Calu3 (cell line): ENCODE measurements around the gene PRDX6. TPM values are rescaled to one million over a fixed set of nuclear protein-coding genes. Genes with fewer than 3 reads are reported as not detected.

Source experiments
- Bru-seq: library from RNA; stranded (reverse); fragments of 400-500 nt; gene quantifications from one replicate; lab custom pipeline; 2021; lab: Mats Ljungman, UMichigan
- BruChase-seq, 2 experiments: library from RNA; stranded (reverse); fragments of 400-500 nt; gene quantifications; one replicate each; lab custom pipeline; 2021; lab: Mats Ljungman, UMichigan
- BruUV-seq: library from RNA; stranded (reverse); fragments of 400-500 nt; replicated peaks from 2 replicates; lab custom pipeline; 2021; lab: Mats Ljungman, UMichigan
- CTCF ChIA-PET: fragments of 300-600 bp; sonication (Branson Sonifier 250); formaldehyde crosslinking; loops from one replicate; lab custom pipeline; 2022; ENCODE audit warnings: antibody characterized with exemption; lab: Charles Lee
- DNase-seq: peaks from one replicate; pipeline ENCODE4 v3.0.0; 2022
- H3K27ac Mint-ChIP-seq: one replicate; pipeline ENCODE4 v1.8.0; 2022; ENCODE audit warnings: mixed read lengths; ENCODE audit not compliant: unreplicated experiment
- H3K27me3 Mint-ChIP-seq: one replicate; pipeline ENCODE4 v1.8.0; 2022; ENCODE audit warnings: mixed read lengths; ENCODE audit not compliant: unreplicated experiment
- H3K36me3 Mint-ChIP-seq: one replicate; pipeline ENCODE4 v1.8.0; 2022; ENCODE audit warnings: mild to moderate bottlenecking, moderate library complexity, mixed read lengths; ENCODE audit not compliant: insufficient read depth, unreplicated experiment
- H3K4me1 Mint-ChIP-seq: one replicate; pipeline ENCODE4 v1.8.0; 2022; ENCODE audit warnings: mild to moderate bottlenecking, low read depth, mixed read lengths; ENCODE audit not compliant: unreplicated experiment
- H3K4me3 Mint-ChIP-seq: one replicate; pipeline ENCODE4 v1.8.0; 2022; ENCODE audit warnings: mild to moderate bottlenecking, low read depth, moderate library complexity, mixed read lengths; ENCODE audit not compliant: unreplicated experiment
- H3K9me3 Mint-ChIP-seq: one replicate; pipeline ENCODE4 v1.8.0; 2022; ENCODE audit warnings: low read depth, mixed read lengths; ENCODE audit not compliant: unreplicated experiment
- CTCF ChIP-seq: fragments of 200-600 bp; IDR thresholded peaks from one replicate; pipeline ENCODE4 v1.8.0; 2022; ENCODE audit warnings: antibody characterized with exemption; ENCODE audit not compliant: unreplicated experiment
- intact Hi-C: fragments of 100-400 bp; cut with micrococcal nuclease; formaldehyde crosslinking; loops from one replicate; pipeline ENCODE4 v1.10.0; 2022; ENCODE audit not compliant: unreplicated experiment
- long read RNA-seq: library from polyadenylated mRNA; stranded (forward); transcript quantifications from one replicate; pipeline ENCODE4 v2.0.0, GENCODE V29; 2022
- total RNA-seq: library from RNA; stranded (reverse); gene quantifications from 2 replicates; pipeline ENCODE4 v1.2.3, GENCODE V29; 2022

The PRDX6 gene, protein sequence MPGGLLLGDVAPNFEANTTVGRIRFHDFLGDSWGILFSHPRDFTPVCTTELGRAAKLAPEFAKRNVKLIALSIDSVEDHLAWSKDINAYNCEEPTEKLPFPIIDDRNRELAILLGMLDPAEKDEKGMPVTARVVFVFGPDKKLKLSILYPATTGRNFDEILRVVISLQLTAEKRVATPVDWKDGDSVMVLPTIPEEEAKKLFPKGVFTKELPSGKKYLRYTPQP
- total RNA-seq (325 and 360 TPM in 2 replicates), Bru-seq, nascent RNA (percentile 96 among the genes with signal in this experiment), BruChase-seq, experiment 1, labeled RNA remaining after a 6-hour chase (percentile 97 among the genes with signal in this experiment), BruChase-seq, experiment 2, labeled RNA remaining after a 2-hour chase (percentile 96 among the genes with signal in this experiment)
- long read RNA-seq, transcript PRDX6-201 (5 exons, 1,751 nt): major isoform, 399 of 437 reads
- long read RNA-seq, partial matches to known transcripts: 19 of 437 reads
- long read RNA-seq, other reads (novel, unspliced or antisense): 18 of 437 reads

DNA sequence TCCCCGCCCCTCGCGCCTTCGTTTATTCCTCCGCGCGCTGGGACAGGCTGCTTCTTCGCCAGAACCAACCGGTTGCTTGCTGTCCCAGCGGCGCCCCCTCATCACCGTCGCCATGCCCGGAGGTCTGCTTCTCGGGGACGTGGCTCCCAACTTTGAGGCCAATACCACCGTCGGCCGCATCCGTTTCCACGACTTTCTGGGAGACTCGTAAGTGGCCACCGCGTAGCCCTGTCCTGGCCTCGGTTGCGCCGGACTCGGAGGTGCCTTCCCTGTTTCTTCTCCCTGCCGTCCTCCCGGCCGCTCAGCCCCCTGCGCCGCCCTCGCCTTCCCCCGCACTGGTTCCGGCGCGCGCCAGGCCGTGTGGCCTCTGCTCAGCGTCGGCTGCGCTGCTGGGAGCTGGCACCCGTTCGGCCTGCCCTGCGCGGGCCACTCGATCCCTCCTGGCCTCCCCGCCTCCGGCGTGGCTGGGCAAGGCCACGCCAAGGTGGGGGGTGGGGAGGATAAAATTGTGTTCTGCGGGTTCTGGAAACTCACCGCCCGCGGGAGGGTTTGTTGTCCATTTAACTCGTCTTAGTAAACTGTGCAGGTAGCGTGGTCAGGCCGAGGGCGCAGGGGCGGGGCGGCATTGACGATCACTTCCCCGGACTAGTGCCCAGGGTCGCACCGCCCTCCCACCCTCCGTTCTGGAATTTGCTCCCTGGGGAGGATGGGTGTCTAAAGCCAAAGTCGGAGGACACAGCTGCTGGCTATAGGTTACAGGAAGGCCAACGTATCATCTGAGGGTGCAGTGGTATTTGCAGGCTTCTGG is at the start of gene PRDX6:
PRDX6 (plus strand) TSS at position 50 of the 808 bp plus-strand sequence; CDS start at position 113, 63 bp downstream.
- TF ChIP-seq CTCF: no peak
- peak within 1 kb of the TSS; percentile 63 for H3K27ac Mint-ChIP-seq
- intact Hi-C loops: loop anchor here (2.0 to 5.0 kb wide), 2 partner anchors 47 to 235 kb away; partner anchors contain the start of gene KLHL20
- H3K4me3 Mint-ChIP-seq: peak within 1 kb of the TSS; percentile 84
- peaks cover 53% of the 10 kb centered on the region for H3K36me3 Mint-ChIP-seq
- no TSS peak for BruUV-seq
- no peaks in the 10 kb centered on the region for H3K27me3 Mint-ChIP-seq
- peak; percentile 59 for DNase-seq
- H3K9me3 Mint-ChIP-seq: no peaks in the 10 kb centered on the region
- H3K4me1 Mint-ChIP-seq: peaks cover 54% of the 10 kb centered on the region
- CTCF ChIA-PET: interaction anchor here (0.6 to 1.3 kb wide), 7 partner anchors 48 to 837 kb away, joined by 3 to 4 read pairs (median 3); no protein-coding TSS in a partner anchor

DNA sequence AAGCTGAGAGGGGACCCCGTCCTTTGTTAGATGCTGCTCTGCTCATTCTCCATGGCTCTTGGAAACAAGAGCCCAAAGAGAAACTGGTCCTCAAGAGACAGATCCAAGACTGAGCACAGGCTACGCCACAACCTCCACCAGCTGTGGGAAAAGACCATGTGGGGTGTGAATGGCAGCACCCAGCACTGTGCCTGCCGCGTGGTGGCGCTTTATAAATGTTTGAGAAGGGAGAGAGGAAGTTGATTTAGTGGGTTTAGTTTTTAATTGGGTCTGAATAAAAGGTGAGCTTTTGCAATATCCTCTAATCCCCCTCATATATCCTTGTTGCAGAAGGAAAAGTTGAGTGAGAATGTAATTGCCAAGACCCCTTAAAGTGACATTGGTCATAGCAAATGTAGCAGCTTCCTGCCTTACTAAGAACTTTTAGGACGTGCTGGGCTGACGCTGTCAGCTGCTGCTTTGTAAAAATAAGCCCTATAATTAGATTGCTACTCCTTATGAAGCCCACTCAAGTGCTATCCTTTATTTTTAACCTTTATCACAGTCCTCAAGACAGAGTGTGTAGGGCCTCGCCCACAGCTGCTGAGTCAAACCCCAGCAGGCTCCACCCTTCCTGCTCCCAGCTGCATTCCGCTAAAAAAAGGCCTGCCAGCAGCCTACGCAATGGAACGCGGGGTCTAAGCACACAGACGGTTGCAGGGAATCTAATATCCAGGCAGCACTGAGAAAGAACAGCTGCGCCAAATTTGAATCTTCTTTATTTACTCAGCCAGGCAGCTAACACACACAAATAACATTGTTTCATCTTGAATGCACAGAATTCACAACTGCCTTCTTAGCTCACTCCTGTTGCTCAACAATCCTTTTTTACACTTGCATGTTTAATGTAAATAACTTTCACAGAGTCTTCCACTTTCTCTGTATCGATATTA is 47.4 kb upstream of the PRDX6 start:
- intact Hi-C loops: loop anchor here (2.0 to 5.0 kb wide), 6 partner anchors 49 to 395 kb away; partner anchors contain the start of genes CENPL, DARS2 and KLHL20
- CTCF ChIA-PET: interaction anchor here (0.6 to 2.2 kb wide), 10 partner anchors 11 to 788 kb away, joined by 3 to 14 read pairs (median 4); partner anchors contain the start of genes CENPL, DARS2, KLHL20 and PRDX6
- peak; percentile 76 for DNase-seq
- peak; percentile 48 for TF ChIP-seq CTCF
- peaks cover 54% of the 10 kb centered on the region for H3K4me1 Mint-ChIP-seq
- no peaks in the 10 kb centered on the region for H3K9me3 Mint-ChIP-seq
- peak overlapping the region; percentile 78 for H3K27ac Mint-ChIP-seq
- H3K36me3 Mint-ChIP-seq: no peaks in the 10 kb centered on the region
- no peaks in the 10 kb centered on the region for H3K27me3 Mint-ChIP-seq
- peak overlapping the region; percentile 58 for H3K4me3 Mint-ChIP-seq
- BruUV-seq: no TSS peak

GRCh38 chr1:173430677-173431303 is 46.3 kb upstream of the PRDX6 start:
- no peaks in the 10 kb centered on the region for H3K27me3 Mint-ChIP-seq
- H3K4me3 Mint-ChIP-seq: no peak overlapping the region
- no peaks in the 10 kb centered on the region for H3K36me3 Mint-ChIP-seq
- peak overlapping the region; percentile 78 for H3K27ac Mint-ChIP-seq
- no peak for DNase-seq
- CTCF ChIA-PET: interaction anchor here (1.1 to 2.2 kb wide), 3 partner anchors 91 to 394 kb away, joined by 4 to 14 read pairs (median 4); partner anchors contain the start of genes CENPL, DARS2 and KLHL20
- intact Hi-C loops: loop anchor here (2.0 to 5.0 kb wide), 6 partner anchors 48 to 394 kb away; partner anchors contain the start of genes CENPL, DARS2 and KLHL20
- TF ChIP-seq CTCF: no peak
- no peaks in the 10 kb centered on the region for H3K9me3 Mint-ChIP-seq
- BruUV-seq: no TSS peak
- H3K4me1 Mint-ChIP-seq: peaks cover 43% of the 10 kb centered on the region
